Measurements from ENCODE around the gene IFNL2. TPM values are rescaled to one million over a fixed set of nuclear protein-coding genes. Genes with fewer than 3 reads are reported as not detected.

Gene IFNL2
- total RNA-seq, 1 donor from 2014 or later: not detected

GRCh38 chr19:39282021-39282420 is 13.8 kb downstream of the IFNL2 start:
- peaks cover 6% of the 10 kb centered on the region for H3K9me3 Mint-ChIP-seq
- TF ChIP-seq CTCF (conservative IDR thresholded peaks at IDR 0.05): no peak
- H3K36me3 Mint-ChIP-seq (ENCODE audit: low read depth): no peaks in the 10 kb centered on the region
- H3K4me1 Mint-ChIP-seq: no peaks in the 10 kb centered on the region
- H3K4me3 Mint-ChIP-seq: no peak overlapping the region
- no peak for DNase-seq (ENCODE audit: low read depth, low spot score)
- H3K27me3 Mint-ChIP-seq (ENCODE audit: low read depth): peaks cover 69% of the 10 kb centered on the region
- H3K27ac Mint-ChIP-seq (ENCODE audit: unreplicated experiment): no peak overlapping the region

DNA sequence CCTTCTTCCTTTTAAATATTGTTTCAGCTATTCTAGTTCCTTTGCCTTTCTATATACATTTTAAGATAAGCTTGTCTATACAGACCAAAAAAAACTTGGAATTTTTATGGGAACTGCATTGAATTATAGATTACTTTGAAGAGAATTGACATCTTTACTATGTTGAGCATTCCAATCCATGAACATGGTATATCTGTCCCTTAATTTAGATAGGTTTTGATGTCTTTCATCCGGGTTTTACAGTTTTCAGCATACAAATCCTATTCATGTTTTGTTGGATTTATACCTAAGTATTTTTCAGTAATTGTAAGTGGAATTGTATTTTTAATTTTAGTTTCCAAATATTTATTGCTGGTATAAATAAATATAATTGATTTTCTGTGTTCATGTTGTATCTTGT is 15.8 kb downstream of the IFNL2 start:
- Mint-ChIP-seq H3K27ac (ENCODE audit: unreplicated experiment) (no peak overlapping the region), H3K27me3 (ENCODE audit: low read depth) (peaks cover 80% of the 10 kb centered on the region), H3K9me3 (peaks cover 6% of the 10 kb centered on the region), H3K36me3 (ENCODE audit: low read depth) (no peaks in the 10 kb centered on the region), H3K4me1 (no peaks in the 10 kb centered on the region), H3K4me3 (no peak overlapping the region)
- DNase-seq (ENCODE audit: low read depth, low spot score): no peak
- no peak for TF ChIP-seq CTCF (conservative IDR thresholded peaks at IDR 0.05)

DNA sequence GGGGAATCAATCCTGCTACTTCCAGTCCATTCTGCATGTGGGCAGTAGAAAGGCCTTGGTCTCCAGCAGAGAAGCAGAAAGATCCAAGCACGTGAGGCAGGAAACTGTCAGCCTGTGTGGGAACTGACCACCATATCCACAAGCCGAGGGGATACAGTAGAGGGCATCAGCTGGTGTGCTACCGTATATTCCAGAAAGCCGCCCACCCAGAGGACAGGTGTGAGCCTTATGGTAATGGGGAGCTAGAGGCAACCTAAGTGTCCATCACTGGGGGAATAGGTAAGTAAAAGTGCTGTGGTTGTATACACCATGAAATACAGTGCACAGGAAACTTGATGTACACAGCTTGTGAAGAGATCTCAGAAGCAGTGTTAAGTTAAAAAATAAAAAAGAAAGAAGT is 25.2 kb downstream of the IFNL2 start:
- Mint-ChIP-seq H3K4me1 (no peaks in the 10 kb centered on the region), H3K9me3 (no peaks in the 10 kb centered on the region), H3K4me3 (no peak overlapping the region), H3K36me3 (ENCODE audit: low read depth) (no peaks in the 10 kb centered on the region), H3K27me3 (ENCODE audit: low read depth) (peaks cover 79% of the 10 kb centered on the region), H3K27ac (ENCODE audit: unreplicated experiment) (no peak overlapping the region)
- TF ChIP-seq CTCF (conservative IDR thresholded peaks at IDR 0.05): no peak
- DNase-seq (ENCODE audit: low read depth, low spot score): no peak

DNA sequence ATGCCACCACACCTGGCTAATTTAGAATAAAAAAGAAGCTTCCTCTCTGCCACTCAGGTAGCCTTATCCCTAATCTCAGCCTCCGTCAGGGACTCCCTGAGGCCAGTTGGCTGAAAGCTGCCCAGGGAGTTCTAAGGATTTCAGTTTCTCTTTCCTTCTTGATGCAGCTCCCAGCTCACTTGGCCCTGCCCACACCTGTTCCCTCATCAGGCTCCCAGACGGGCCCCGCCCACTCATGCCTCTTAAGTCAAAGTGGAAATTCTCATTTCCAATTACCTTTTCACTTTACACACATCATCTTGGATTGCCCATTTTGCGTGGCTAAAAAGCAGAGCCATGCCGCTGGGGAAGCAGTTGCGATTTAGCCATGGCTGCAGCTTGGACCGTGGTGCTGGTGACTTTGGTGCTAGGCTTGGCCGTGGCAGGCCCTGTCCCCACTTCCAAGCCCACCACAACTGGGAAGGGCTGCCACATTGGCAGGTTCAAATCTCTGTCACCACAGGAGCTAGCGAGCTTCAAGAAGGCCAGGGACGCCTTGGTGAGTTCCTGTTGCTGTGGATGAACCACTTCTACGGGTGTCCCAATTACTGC is 28.0 kb downstream of the IFNL2 start, which contains the start of gene IFNL1:
TSS of gene IFNL1 (plus strand) at position 353 of the 591 bp plus-strand sequence. CDS start at position 368, 15 bp downstream.
- no peak for TF ChIP-seq CTCF (conservative IDR thresholded peaks at IDR 0.05)
- H3K27ac Mint-ChIP-seq (ENCODE audit: unreplicated experiment): peak within 1 kb of the TSS; percentile 93
- H3K27me3 Mint-ChIP-seq (ENCODE audit: low read depth): peaks cover 65% of the 10 kb centered on the region
- no peaks in the 10 kb centered on the region for H3K9me3 Mint-ChIP-seq
- DNase-seq (ENCODE audit: low read depth, low spot score): no peak
- H3K4me1 Mint-ChIP-seq: no peaks in the 10 kb centered on the region
- no peaks in the 10 kb centered on the region for H3K36me3 Mint-ChIP-seq (ENCODE audit: low read depth)
- no peak within 1 kb of the TSS for H3K4me3 Mint-ChIP-seq

- Mint-ChIP-seq H3K4me3 (no peak overlapping the region), H3K36me3 (ENCODE audit: low read depth) (no peaks in the 10 kb centered on the region), H3K27ac (ENCODE audit: unreplicated experiment) (peak overlapping the region; percentile 93), H3K4me1 (no peaks in the 10 kb centered on the region), H3K9me3 (no peaks in the 10 kb centered on the region), H3K27me3 (ENCODE audit: low read depth) (peaks cover 63% of the 10 kb centered on the region)
- TF ChIP-seq CTCF (conservative IDR thresholded peaks at IDR 0.05): no peak
- no peak for DNase-seq (ENCODE audit: low read depth, low spot score)
Observed at GRCh38 chr19:39296906-39297305, 28.7 kb downstream of the IFNL2 start.
